ENCODE measurements around the gene NUAK2.
"Not testable (repeated sequence)": the region's sequence is repeated elsewhere in the genome, so short reads cannot be mapped to it uniquely, and the experiment has no call there.

The NUAK2 gene

DNA sequence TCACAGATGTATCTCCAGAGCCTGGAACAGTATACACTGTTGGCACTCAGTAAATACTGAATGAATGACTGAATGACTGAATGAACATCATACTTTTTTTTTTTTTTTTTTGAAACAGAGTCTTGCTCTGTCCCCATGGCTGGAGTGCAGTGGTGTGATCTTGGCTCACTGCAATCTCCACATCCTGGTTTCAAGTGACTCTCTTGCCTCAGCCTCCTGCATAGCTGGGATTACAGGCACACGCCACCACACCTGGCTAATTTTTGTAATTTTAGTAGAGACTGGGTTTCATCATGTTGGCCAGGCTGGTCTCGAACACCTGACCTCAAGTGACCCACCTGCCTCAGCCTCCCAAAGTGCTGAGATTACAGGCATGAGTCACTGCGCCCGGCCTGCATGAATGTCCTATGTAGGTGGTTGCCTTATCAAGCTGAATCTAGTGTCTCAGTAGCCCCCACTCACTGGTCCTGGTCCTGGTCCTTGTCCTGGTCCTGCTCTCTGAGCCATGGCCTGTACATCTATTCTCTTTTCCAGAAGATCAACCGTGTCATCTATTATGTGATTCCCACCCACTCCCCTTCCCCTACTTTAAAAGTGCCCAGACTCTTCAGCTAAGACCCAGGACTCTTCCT is 23.9 kb downstream of the NUAK2 start:
- DNase-seq (ENCODE audit: low spot score) = not testable (repeated sequence)

DNA sequence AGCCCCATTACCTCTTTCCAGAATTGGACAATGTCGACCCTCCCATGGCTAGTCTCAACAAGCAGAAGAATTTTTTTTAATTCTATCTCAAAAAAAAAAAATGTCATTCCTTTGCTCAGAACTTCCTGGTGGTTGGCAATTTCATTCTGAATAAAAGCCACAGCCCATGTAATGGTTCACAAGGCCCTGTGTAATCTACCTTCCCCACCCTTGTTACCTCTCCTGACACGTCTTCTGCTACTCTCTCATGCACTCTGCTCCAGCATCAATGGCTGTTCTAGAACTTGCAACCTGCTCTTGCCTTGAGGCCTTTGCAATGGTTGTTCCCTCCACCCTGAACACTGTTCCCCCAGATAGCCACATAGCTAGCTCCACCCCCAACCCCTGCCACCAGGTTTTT is 25.4 kb downstream of the NUAK2 start:
- DNase-seq (ENCODE audit: low spot score) = no peak

DNA sequence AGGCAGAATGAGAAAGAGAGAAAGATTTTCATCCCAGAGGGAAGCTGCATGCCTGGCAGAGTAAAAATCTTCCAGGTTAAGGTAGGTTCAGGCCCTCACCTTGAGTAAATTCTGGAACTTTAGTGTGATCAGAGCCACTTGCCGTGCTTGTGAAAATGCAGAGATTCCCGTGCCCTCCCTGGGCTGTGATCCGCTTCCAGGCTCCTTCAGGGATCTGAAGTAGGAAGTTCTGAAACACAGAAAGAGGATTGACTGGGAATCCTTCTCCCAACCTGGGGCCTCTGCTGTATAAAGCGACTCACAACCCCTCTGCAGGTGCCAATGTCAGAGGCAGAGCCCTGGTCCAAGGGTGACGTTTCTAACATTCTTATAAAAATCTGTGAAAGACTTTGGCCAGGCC is 26.6 kb downstream of the NUAK2 start:
- DNase-seq (ENCODE audit: low spot score) = no peak

DNA sequence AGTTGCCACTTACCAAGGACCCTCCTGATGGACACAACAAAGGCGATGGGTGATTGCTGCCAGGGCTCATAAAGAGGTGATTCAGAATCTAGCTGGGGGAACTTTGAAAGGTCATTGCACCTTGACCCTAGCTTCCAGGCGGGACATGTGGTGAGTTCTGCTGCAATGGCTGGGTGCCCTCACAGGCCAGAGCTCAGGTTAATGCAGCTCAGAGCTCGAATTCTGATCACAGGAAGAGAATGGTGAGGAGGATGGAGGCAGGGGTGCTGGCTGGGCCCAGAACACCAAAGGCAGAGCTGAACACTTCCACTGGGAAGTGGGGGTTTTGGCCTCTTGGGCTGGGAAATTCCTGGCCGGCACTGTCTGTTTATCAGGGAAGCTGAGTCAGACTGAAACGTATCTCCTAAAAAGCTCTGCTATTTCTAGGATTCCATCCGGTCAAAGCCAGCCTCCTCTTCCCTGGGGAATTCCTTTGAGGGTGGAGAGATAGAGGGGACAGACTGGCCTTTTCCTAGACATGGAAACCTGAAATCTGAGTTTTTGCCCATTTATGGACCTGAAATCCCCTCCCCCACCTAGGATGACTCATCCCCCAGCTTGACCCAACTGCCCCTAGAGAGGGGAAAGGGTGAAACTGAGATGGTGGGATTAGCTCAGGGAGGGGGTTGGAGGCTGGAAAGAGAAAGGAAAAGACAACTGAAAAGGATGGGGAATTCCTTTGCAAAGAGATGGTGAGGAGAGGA is 27.2 kb downstream of the NUAK2 start:
- DNase-seq (ENCODE audit: low spot score) = peak; percentile 84

DNA sequence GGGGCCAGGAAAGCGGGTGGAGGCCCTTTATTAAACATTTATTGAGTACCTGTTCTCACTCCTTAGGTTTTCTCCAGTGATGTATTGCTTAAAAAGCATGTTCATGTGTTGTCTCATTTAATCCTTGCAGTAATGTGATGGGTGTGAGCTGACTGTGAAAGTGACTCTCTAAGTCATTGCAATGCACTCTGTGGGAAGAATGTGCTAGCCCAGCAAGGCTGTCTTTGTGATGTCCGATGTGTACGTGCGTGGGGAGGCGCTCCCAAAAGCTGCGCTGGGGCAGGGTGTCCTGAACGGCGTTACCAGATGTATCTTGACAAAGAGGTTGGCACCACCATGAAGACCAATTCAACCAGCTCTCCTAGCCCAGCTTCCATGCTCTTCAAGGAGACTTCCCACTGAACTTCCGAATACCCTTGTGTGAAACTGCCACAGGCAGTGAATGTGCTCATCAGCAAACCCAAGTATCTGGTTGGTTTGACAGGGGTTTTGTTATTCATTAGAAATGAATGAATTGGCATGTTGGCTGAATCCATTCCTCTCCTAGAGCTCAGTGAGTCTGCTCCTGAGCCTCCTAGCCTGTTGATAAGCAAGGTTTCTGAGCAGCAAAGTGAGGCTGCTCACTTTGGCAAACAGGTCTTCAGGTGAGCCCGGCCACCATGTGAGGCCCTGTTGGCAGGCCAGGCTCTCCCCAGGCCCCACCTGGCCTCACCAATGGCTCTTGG is 28.0 kb downstream of the NUAK2 start:
- no peak for DNase-seq (ENCODE audit: low spot score)

DNA sequence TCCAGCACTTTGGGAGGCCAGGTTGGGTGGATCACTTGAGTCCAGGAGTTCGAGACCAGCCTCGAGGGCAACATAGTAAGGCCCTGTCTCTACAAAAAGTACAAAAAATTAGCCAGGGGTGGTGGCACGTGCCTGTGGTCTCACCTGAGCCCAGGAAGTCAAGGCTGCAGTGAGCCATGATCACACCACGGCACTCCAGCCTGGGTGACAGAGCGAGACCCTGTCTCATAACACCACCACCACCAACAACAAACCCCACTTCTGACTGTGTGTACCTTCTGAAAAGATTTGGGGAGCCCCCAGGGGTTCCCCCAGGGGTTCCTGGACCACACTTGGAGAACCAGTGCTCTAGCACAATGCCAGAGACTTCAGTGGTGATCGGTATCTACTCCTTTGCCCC is 29.9 kb downstream of the NUAK2 start:
- no peak for DNase-seq (ENCODE audit: low spot score)

DNA sequence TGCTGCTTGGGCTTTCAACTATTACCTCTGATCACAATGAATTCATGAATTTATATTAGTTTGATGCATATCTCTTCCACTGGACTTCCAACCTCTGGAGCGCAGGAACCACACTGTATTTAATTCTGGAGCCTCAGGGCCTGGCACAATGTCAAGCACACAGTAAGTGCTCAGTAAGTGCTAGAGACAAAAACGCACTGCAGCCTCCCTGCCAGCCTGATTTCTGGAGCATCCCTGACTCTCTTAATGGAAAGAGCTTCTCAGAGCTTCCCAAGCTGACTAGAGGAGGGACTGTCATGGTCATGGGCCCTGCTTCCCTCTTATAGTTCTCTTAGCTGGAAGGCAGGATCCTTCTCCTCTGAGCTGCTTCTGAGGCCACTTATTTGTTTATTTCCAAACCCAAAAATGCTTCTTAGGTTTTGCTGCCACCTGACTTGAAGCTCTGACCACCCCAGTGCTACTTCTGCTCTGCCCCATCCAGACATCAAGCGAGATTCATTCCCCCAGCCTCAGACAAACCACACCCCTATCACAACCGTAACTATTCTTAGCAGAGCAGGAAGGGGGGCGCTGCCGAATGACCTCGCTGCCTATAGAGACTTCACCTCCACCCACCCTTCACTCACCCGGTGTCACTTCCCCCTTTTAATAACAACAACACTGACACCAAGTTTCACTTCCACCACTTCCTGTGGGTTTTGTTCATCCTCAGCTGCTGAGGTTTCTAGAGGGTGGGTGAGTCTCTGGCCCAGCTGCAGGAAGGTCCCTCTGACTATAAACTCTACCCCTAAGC is 33.6 kb downstream of the NUAK2 start:
- DNase-seq (ENCODE audit: low spot score) = no peak

DNA sequence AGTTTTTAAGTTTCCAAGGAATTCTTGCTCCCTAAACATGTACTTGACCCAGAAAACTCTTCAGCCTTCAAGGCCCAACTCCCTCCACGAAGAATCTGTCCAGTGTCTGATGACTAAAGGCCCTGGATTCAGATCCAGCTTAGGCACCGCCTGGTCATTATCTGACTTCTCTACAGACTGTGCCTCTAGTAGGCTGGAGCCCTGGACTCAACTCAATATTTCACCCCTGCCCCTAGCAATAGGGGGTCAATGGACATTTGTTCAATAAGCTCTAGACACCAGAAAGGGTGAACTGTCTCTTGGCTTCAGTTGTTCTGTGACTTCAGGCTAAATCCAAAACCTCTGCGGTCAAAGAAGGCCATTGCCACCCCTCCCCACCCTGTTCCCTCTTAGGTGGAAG is 34.5 kb downstream of the NUAK2 start:
- DNase-seq (ENCODE audit: low spot score) = no peak

DNA sequence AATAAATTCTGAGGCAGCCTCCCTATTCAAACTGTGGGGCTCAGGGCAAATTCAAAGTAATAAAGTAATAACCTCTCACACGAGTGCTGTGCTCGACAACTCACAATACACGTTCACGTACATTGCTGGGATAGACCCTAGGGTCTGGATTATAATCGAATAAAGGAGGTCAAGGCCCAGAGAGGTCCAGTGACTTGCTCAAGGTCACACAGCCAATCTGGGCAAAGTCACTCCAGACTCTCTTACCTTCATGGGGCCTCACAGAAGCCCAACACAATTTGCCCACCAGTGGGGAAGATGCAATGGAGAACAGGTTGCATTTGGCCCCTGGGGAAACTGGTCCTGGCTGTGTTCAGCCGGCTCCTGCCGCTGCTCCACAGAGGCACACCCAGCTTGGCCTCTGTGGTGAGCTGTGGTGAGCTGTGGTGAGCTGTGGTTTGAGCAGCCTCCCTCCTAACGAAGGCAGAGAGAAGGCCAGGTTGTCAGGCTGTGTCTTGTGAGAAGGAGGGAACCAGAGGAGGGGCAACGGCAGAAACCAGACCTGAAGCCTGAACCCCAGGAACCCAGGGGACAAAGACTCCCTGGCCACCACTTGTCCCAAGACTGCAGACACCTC is 35.1 kb downstream of the NUAK2 start:
- DNase-seq (ENCODE audit: low spot score) = no peak

DNA sequence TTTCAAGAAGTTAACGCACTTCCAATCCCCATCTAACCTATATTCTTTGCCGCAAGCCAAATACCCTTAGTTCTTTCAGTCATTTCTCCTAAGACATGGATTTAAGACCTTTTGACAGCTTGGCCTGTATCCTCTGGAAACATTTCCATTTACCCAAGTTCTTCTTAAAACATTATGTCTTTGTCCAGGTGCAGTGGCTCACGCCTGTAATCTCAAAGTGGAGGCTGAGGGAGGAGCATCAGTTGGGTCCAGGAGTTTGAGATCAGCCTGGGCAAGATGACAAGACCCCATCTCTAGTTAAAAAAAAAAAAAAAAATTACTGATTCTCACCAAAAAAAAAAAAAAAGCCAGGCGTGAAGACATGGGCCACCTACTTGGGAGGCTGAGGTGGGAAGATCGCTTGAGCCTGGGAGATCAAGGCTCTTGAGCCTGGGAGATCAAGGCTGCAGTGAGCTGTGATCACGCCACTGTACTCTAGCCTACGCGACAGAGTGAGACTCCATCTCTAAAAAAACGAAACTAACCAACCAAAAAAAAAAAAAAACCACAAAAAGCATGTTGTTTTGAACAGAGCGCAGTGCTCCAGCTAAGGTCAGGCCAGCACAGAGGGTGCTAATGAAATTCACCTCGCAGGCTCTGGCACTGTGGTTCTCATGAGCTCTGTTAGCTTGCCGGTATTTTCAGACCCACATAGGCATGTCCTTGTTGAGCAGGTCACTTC is 36.0 kb downstream of the NUAK2 start:
- no peak for DNase-seq (ENCODE audit: low spot score)

DNA sequence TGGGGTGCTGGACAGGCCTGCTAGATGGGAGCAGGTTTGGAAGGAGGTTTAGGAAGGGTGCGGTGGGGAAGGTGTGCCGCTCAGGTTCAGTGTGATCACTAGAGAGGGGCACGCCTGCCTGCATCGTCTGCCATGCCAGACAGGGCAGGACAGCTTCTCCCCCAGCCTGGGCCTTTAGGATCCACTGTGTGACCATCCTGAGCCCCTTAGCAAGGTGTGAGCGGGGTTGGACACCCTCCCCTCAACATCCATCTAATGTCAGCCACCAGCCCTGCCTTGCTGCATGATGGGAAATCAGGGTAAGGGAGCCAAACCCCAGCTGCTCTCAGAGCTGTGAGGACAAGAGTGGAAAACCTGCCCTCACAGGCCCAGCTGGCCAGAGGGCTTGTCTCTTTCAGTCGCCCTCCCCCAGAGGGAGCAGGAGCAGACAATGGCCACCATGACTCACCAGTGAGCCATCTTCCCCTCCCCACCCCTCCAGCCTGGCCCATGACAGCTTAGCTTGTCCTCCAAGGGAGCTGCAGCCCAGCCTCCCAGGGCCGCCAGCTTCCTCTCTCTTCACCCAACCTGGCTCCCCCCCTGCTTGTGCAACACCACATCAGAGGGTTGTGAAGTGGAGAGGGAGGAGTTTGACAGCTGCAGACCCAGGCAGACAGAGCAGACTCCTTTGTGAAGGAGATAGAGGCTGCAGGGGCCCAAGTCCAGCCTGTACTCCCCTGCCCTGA is 37.0 kb downstream of the NUAK2 start:
- DNase-seq (ENCODE audit: low spot score) = peak; percentile 97

DNA sequence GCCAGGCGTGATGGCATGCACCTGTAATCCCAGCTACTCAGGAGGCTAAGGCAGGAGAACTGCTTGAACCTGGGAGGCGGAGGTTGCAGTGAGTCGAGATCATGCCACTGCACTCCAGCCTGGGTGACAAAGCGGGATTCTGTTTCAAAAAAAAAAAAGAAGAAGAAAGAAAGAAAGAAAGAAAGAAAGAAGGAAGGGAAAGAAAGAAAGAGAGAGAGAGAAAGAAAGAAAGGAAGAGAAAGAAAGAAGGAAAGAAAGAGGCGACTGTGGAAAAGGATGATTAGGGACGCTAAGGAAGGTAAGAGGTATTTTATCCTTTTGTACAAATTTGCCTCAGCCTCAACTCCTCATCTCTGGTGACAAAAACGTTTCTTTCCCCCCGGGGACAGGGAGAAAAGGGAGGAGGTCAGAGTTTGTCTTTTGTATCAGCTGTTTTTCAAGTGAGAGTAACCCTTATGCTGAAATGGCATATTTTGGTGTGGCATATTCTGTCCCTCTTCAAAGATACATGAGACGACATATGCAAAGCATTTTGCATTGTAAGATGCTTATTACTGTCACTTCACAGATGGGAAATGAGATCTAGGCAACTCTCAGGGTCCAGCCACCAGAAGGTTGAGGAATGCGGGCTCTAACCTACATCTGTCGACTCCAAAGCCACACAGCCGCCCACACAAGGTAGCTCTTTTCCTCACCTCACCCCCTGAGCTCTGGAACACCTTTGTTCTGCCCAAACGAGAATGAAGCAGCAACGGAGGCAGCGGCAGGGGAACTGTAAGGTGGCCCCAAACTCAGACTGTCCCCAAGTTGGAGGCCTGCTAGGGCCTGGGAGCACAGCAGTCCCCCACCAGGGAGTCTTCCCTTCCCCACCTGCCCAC is 38.0 kb downstream of the NUAK2 start:
- no peak for DNase-seq (ENCODE audit: low spot score)

DNA sequence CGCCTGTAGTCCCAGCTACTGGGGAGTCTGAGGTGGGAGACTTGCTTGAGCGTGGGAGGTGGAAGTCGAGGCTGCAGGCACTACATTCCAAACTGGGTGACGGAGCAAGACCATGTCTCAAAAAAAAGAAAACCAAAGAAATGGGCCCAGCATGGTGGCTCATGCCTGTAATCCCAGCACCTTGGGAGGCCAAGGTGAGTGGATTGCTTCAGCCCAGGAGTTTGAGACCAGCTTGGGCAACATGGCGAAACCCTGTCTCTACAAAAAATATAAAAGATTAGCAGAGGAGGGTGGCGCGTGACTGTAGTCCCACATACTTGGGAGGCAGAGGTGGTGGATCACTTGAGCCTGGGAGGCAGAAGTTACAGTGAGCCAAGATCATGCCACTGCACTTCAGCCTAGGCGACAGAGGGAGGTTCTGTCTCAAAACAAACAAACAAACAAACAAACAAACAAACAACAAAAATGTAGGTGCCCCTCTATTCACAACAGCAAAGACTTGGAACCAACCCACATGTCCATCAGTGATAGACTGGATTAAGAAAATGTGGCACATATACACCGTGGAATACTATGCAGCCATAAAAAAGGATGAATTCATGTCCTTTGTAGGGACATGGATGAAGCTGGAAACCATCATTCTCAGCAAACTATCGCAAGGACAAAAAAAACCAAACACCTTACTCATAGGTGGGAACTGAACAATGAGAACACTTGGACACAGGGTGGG is 40.7 kb downstream of the NUAK2 start:
- not testable (repeated sequence) for DNase-seq (ENCODE audit: low spot score)

DNA sequence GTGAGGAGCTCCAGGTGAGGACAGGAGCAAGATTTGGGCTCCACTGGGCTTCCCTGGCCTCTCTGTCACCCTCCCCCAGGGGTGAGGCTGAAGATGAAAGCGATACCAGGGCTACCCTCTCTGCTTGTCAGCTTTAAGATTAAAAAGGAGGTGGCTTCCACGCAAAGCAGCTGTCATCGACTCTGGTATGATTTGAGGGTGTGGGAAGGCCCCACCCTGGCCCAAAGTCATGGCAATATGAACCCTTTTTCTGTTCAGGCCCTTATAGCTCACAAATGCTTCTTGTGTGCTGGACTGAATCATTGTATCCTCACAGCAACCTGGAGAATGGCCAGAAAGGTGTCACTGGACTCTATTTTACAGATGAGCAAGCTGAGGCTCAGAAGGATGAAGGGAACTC is 41.6 kb downstream of the NUAK2 start:
- no peak for DNase-seq (ENCODE audit: low spot score)

DNA sequence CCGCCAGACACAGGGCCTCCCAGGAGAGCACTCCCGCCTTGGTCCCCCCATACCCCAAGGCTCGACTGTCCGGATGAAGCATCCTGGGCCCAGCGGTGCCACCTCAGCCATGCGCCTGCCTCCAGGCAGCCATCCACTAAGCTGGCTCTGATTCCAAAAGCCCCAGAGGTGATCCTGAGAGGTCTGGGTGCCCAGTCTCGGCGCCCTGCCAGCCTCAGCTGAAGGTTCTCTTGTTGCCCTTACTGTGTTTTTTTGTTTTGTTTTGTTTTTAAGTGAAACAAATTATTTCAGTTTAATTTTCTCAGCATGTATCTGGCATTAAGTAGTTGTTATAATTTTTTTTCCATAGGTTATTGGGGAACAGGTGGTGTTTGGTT is 44.9 kb downstream of the NUAK2 start:
- DNase-seq (ENCODE audit: low spot score) = no peak

DNA sequence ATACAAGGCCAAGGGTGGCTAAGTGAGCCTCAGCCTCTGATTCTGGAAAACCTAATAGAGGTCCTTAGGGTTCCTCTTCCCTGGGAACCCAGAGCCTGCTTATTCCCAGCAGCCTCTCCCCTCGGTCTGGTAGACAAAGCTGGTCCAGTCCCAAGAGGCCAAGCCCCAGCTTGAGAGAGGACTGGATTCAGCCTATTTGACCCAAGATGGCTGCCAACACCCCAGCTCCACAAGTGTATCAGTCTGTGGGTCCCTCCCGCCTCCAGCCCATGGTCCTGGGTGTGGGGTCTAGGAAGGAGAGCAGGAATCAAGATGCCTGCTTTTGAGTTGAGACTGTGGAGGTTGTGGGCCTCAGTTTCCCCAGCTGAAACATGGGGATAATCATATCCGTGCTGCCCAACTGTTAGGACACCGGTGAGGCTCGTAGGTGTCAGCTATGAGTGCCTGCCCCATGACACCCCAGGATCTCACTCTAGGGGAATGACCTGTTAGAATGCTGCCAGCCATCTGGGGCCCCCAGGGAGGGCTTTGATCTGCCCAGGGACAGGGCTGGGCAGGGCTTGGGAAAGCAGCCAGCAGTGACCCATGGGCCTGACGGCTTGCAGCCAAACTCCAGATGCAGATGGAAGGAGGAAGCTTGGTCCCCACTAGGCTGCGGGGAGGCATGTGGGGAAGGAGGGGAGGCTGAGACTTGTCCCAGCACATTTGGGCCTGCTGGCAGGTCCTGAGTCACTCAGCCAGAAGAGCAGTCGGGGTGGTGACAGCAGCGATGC is 45.4 kb downstream of the NUAK2 start:
- DNase-seq (ENCODE audit: low spot score) = no peak

DNA sequence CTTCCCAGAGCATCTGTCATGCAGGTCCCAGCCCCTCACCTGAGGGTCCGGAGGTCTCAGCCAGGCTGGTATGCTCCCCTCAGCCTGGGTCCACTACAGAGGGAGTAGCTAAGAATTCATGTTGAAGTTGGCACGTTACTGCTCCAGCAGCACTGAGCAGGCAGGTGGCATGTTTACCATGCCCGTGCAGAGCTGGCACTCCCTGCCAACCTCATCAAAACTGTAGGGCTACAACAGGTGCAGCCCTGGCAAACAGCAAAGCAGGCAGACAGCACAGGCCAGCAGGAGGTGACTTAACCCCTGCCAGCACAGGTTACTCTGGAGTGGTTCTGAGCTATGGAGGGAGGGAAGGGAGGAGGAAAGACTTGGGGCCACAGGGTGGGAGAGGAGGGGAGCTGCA is 46.4 kb downstream of the NUAK2 start:
- no peak for DNase-seq (ENCODE audit: low spot score)

DNA sequence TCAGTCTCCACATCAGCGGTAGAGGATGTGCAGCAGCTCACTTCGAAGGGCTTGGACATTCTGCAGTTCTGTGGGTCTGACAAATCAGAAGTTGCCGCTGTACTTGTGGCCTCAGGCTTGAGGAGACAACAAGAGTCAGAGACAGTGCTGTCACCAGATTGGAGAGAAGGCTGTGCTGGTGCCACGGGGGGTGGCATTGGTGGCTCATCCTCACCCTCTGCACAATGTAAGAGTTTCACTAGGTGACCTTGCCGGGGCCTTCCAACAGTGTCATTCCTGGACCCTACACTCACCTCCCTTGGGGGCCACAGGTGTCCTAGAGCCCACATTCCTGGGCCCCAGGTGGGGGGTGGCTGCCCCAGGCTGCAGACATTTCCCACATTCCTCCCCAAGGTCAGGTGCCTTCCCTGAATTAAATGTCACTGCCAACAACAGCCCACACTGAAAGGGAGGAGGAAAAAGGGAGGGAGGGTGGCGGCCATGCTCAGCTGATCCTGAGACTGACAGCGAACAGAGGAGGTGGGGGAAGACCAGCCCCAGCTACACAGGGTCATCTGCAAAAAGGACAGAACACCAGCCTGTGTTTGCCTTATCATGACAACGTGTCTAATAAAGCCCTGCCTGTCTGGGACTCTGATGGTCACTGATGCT is 47.4 kb downstream of the NUAK2 start:
- no peak for DNase-seq (ENCODE audit: low spot score)
